ENCODE data around the gene GRM8.

GRM8 gene

GRCh38 chr7:127034186-127034806, 218.4 kb downstream of the GRM8 start:
- no peak for TF ChIP-seq CTCF (IDR thresholded peaks at IDR 0.05; ENCODE audit: low read depth, low read length)
- no peak for DNase-seq (ENCODE audit: low read depth in 2 of 2)
- H3K4me3 ChIP-seq (replicated peaks in 1 of 2; ENCODE audit: low read depth in 2 of 2, low read length in 2 of 2), result no peak overlapping the region

GRCh38 chr7:127029823-127030222, 222.9 kb downstream of the GRM8 start:
- H3K4me3 ChIP-seq (replicated peaks in 1 of 2; ENCODE audit: low read depth in 2 of 2, low read length in 2 of 2), result no peak overlapping the region

GRCh38 chr7:127021857-127022256, 230.9 kb downstream of the GRM8 start:
- H3K4me3 ChIP-seq (replicated peaks in 1 of 2; ENCODE audit: low read depth in 2 of 2, low read length in 2 of 2), result no peak overlapping the region
- TF ChIP-seq CTCF (IDR thresholded peaks at IDR 0.05; ENCODE audit: low read depth, low read length), result no peak
- no peak for DNase-seq (ENCODE audit: low read depth in 2 of 2)

More at GRCh38 chr7:127029823-127030222, 222.9 kb downstream of the GRM8 start:
- no peak for DNase-seq (ENCODE audit: low read depth in 2 of 2)
- TF ChIP-seq CTCF (IDR thresholded peaks at IDR 0.05; ENCODE audit: low read depth, low read length), result no peak

- TF ChIP-seq CTCF (IDR thresholded peaks at IDR 0.05; ENCODE audit: low read depth, low read length), result no peak
- H3K4me3 ChIP-seq (replicated peaks in 1 of 2; ENCODE audit: low read depth in 2 of 2, low read length in 2 of 2), result no peak overlapping the region
- DNase-seq (ENCODE audit: low read depth in 2 of 2), result no peak
These were observed 231.6 kb downstream of the GRM8 start for GRCh38 chr7:127021019-127021738.

GRCh38 chr7:127018889-127019288, 233.9 kb downstream of the GRM8 start:
- no peak overlapping the region for H3K4me3 ChIP-seq (replicated peaks in 1 of 2; ENCODE audit: low read depth in 2 of 2, low read length in 2 of 2)
- no peak for DNase-seq (ENCODE audit: low read depth in 2 of 2)
- TF ChIP-seq CTCF (IDR thresholded peaks at IDR 0.05; ENCODE audit: low read depth, low read length), result no peak

- no peak for TF ChIP-seq CTCF (IDR thresholded peaks at IDR 0.05; ENCODE audit: low read depth, low read length)
- DNase-seq (ENCODE audit: low read depth in 2 of 2), result no peak
- H3K4me3 ChIP-seq (replicated peaks in 1 of 2; ENCODE audit: low read depth in 2 of 2, low read length in 2 of 2), result no peak overlapping the region
These were observed 235.5 kb downstream of the GRM8 start for GRCh38 chr7:127017196-127017595.

All from cardiac fibroblast (primary cell).